ENCODE results near the gene SPAG16. TPM values are rescaled to one million over a fixed set of nuclear protein-coding genes. Genes with fewer than 3 reads are reported as not detected.

Gene SPAG16
- total and polyA plus RNA-seq, 2 of the 13 experiments (the other 11 are each of a cell fraction or from before 2014, with no cell fraction given): 9.6 to 26.5 TPM

DNA sequence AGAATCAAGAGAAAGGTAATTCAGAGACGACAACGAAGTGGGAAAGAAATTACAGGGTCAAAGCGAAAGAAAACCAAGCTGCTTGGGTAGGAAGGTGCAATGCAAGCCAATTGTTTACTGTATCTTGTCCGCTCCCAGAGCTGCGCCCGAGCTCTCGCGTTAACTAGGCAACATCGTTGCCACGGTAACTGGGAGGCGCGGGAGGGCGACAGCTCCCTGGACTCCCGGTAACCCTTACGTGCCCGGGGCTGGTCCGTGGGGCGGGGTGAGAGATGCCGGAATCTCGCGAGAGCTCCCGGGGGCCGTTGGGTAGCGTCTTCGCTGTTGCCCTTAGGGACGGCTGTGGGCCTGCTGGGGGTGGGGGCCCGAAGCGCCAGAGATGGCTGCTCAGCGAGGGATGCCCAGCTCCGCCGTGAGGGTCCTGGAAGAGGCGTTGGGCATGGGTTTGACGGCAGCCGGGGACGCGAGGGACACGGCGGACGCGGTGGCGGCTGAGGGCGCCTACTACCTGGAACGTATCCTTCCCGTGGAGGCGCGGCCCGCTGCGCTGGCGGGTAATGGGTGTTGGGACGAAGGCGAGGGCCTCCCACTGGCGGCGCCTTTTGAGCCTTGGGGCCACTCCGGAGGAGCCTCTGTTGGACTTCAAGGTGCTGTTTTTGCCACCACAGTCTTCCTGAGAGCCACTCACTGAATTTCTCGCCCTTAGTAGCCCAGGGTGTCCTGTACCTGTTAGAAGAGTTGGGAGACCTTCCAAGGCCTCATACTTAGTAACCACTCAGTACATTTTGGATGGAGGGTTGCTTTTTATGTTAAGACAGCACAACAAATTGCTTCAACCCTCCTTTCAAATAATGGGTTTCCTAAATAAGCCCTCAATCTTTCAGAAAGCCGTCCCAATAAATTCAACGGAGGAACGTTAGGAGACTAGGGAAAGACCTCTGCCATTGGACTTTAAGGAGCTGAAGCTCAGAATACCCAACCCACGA, at the start of gene SPAG16 (continued):
- TF ChIP-seq, protein P1, sequence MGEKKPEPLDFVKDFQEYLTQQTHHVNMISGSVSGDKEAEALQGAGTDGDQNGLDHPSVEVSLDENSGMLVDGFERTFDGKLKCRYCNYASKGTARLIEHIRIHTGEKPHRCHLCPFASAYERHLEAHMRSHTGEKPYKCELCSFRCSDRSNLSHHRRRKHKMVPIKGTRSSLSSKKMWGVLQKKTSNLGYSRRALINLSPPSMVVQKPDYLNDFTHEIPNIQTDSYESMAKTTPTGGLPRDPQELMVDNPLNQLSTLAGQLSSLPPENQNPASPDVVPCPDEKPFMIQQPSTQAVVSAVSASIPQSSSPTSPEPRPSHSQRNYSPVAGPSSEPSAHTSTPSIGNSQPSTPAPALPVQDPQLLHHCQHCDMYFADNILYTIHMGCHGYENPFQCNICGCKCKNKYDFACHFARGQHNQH (CRISPR knock-in tag; IDR thresholded peaks at IDR 0.05): peak; percentile 97
- peak; percentile 74 for TF ChIP-seq TBL1XR1 (IDR thresholded peaks at IDR 0.05; ENCODE audit: borderline replicate concordance, low read length, partially characterized antibody)
- TF ChIP-seq, protein P2, sequence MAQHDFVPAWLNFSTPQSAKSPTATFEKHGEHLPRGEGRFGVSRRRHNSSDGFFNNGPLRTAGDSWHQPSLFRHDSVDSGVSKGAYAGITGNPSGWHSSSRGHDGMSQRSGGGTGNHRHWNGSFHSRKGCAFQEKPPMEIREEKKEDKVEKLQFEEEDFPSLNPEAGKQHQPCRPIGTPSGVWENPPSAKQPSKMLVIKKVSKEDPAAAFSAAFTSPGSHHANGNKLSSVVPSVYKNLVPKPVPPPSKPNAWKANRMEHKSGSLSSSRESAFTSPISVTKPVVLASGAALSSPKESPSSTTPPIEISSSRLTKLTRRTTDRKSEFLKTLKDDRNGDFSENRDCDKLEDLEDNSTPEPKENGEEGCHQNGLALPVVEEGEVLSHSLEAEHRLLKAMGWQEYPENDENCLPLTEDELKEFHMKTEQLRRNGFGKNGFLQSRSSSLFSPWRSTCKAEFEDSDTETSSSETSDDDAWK (CRISPR knock-in tag; IDR thresholded peaks at IDR 0.05): no peak
- TF ChIP-seq ZNF547 (CRISPR knock-in tag; IDR thresholded peaks at IDR 0.05): peak; percentile 71; the same call in 1 of the 2 replicates
- TF ChIP-seq, protein P3, sequence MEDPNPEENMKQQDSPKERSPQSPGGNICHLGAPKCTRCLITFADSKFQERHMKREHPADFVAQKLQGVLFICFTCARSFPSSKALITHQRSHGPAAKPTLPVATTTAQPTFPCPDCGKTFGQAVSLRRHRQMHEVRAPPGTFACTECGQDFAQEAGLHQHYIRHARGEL (CRISPR knock-in tag; IDR thresholded peaks at IDR 0.05): peak; percentile 82; the same call in 1 of the 2 replicates
- TF ChIP-seq, protein P4, sequence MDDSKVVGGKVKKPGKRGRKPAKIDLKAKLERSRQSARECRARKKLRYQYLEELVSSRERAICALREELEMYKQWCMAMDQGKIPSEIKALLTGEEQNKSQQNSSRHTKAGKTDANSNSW (CRISPR knock-in tag; IDR thresholded peaks at IDR 0.05; ENCODE audit: borderline replicate concordance): no peak
- no peak for TF ChIP-seq ZNF468 (CRISPR knock-in tag; IDR thresholded peaks at IDR 0.05)
- TF ChIP-seq ZNF772 (CRISPR knock-in tag; IDR thresholded peaks at IDR 0.05): peak; percentile 95
- TF ChIP-seq ISX (CRISPR knock-in tag; conservative IDR thresholded peaks at IDR 0.05): no peak
- peak; percentile 23; the same call in 1 of the 2 replicates for TF ChIP-seq ZNF557 (CRISPR knock-in tag; IDR thresholded peaks at IDR 0.05)
- TF ChIP-seq, protein P5, sequence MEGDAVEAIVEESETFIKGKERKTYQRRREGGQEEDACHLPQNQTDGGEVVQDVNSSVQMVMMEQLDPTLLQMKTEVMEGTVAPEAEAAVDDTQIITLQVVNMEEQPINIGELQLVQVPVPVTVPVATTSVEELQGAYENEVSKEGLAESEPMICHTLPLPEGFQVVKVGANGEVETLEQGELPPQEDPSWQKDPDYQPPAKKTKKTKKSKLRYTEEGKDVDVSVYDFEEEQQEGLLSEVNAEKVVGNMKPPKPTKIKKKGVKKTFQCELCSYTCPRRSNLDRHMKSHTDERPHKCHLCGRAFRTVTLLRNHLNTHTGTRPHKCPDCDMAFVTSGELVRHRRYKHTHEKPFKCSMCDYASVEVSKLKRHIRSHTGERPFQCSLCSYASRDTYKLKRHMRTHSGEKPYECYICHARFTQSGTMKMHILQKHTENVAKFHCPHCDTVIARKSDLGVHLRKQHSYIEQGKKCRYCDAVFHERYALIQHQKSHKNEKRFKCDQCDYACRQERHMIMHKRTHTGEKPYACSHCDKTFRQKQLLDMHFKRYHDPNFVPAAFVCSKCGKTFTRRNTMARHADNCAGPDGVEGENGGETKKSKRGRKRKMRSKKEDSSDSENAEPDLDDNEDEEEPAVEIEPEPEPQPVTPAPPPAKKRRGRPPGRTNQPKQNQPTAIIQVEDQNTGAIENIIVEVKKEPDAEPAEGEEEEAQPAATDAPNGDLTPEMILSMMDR (CRISPR knock-in tag; IDR thresholded peaks at IDR 0.05): no peak; the same call in 1 of the 2 replicates
- TF ChIP-seq, protein P6, sequence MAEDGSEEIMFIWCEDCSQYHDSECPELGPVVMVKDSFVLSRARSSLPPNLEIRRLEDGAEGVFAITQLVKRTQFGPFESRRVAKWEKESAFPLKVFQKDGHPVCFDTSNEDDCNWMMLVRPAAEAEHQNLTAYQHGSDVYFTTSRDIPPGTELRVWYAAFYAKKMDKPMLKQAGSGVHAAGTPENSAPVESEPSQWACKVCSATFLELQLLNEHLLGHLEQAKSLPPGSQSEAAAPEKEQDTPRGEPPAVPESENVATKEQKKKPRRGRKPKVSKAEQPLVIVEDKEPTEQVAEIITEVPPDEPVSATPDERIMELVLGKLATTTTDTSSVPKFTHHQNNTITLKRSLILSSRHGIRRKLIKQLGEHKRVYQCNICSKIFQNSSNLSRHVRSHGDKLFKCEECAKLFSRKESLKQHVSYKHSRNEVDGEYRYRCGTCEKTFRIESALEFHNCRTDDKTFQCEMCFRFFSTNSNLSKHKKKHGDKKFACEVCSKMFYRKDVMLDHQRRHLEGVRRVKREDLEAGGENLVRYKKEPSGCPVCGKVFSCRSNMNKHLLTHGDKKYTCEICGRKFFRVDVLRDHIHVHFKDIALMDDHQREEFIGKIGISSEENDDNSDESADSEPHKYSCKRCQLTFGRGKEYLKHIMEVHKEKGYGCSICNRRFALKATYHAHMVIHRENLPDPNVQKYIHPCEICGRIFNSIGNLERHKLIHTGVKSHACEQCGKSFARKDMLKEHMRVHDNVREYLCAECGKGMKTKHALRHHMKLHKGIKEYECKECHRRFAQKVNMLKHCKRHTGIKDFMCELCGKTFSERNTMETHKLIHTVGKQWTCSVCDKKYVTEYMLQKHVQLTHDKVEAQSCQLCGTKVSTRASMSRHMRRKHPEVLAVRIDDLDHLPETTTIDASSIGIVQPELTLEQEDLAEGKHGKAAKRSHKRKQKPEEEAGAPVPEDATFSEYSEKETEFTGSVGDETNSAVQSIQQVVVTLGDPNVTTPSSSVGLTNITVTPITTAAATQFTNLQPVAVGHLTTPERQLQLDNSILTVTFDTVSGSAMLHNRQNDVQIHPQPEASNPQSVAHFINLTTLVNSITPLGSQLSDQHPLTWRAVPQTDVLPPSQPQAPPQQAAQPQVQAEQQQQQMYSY (CRISPR knock-in tag; IDR thresholded peaks at IDR 0.05): no peak
- TF ChIP-seq HOXA9 (CRISPR knock-in tag; IDR thresholded peaks at IDR 0.05; ENCODE audit: borderline replicate concordance): no peak
- TF ChIP-seq HDAC2 (CRISPR knock-in tag; IDR thresholded peaks at IDR 0.05): peak; percentile 91
- TF ChIP-seq ZNF577 (CRISPR knock-in tag; IDR thresholded peaks at IDR 0.05; ENCODE audit: borderline replicate concordance, low read depth): no peak
- TF ChIP-seq FOXP1 (IDR thresholded peaks at IDR 0.05): peak; percentile 69
- peak; percentile 47; the same call in 1 of the 2 replicates for TF ChIP-seq FOXP1 (CRISPR knock-in tag; IDR thresholded peaks at IDR 0.05)
- TF ChIP-seq ZNF83 (CRISPR knock-in tag; IDR thresholded peaks at IDR 0.05; ENCODE audit: borderline replicate concordance): peak; percentile 90; the same call in 1 of the 2 replicates
